ENCODE results near the gene DNAI2.

DNAI2 gene

DNA sequence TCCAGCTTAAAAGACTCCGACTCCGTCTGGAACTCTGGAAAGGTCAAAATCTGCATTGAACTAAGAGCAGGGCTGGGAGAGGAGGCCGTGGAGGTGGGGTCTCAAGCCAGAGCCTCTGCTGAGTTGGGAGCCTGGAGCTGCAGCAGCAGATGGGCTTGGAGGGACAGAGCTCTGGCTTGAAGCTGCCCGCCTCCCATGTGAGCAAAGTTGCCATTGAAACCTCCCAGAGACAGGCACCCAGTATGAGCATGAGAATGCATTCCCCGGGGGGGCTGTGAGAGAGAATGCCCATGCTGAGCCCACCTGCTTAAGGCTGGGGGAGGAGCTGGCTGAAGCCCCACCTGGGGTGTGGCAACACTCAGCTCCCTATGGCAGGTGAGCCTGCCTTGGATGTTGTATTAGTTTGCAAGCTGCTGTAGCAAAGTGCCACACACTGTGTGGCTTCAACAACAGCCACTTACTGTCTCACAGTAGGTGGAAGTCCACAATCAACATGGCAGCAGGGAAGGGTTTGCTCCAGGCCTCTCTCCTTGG lies 61.6 kb downstream of the DNAI2 start:
- H3K36me3 ChIP-seq (ENCODE audit: control insufficient read depth in 4 of 4, insufficient read depth in 4 of 4, low read length in 3 of 4): no peaks in the 10 kb centered on the region
- POLR2A ChIA-PET: no interaction called here
- peaks cover 0 to 10% (median 7%) of the 10 kb centered on the region in 5 experiments for H3K9me3 ChIP-seq (ENCODE audit: control extremely low read depth in 1 of 5, control insufficient read depth in 4 of 5, insufficient read depth in 2 of 5, low read depth in 1 of 5, low read length in 4 of 5)
- DNase-seq: no peak
- H3K4me3 ChIP-seq (ENCODE audit: control insufficient read depth in 1 of 7, extremely low read depth in 1 of 7, insufficient read depth in 4 of 7, low read depth in 2 of 7, low read length in 6 of 7): no peak overlapping the region
- WGBS (ENCODE audit: insufficient coverage): 98% methylated on average over 5 of the region's 5 CpGs
- H3K27me3 ChIP-seq (replicated peaks in 2 of 5; ENCODE audit: control insufficient read depth in 4 of 5, insufficient read depth in 5 of 5, low read length in 4 of 5): no peaks in the 10 kb centered on the region
- peaks cover 0 to 10% (median 7%) of the 10 kb centered on the region in 4 experiments for H3K4me1 ChIP-seq (ENCODE audit: control extremely low read depth in 1 of 4, control insufficient read depth in 4 of 4, insufficient read depth in 4 of 4, low read length in 3 of 4)
- H3K27ac ChIP-seq (ENCODE audit: insufficient read depth in 1 of 2, low read depth in 1 of 2, low read length in 2 of 2, poor library complexity in 1 of 2, severe bottlenecking in 2 of 2): no peak overlapping the region
- CTCF ChIA-PET: interaction anchor here (1.2 to 2.0 kb wide), 4 partner anchors 14 to 32 kb away, joined by 4 to 5 read pairs (median 4); partner anchors contain the start of gene GPR142

DNA sequence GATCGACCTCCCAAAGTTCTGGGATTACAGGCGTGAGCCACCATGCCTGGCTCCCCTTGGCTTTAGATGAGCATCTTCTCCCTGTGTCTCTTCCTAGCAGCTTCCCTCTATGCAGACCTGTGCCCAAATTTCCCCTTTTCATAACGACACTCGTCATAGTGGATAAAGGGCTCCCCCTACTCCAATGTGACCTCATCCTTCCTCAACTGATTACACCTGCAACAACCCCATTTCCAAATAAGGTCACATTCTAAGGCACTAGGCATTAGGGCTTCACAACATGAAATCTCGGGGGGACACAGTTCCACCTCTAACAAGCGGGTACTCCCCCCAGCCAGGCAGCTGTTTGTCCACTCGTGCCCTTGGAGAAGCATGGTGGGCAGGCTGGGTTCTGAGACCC lies 62.3 kb downstream of the DNAI2 start:
- POLR2A ChIA-PET: no interaction called here
- 78% methylated on average over 7 of the region's 7 CpGs for WGBS (ENCODE audit: insufficient coverage)
- Histone ChIP-seq H3K4me1 (ENCODE audit: control extremely low read depth in 1 of 4, control insufficient read depth in 4 of 4, insufficient read depth in 4 of 4, low read length in 3 of 4) (peaks cover 0 to 10% (median 7%) of the 10 kb centered on the region in 4 experiments), H3K4me3 (ENCODE audit: control insufficient read depth in 1 of 7, extremely low read depth in 1 of 7, insufficient read depth in 4 of 7, low read depth in 2 of 7, low read length in 6 of 7) (no peak overlapping the region), H3K9me3 (ENCODE audit: control extremely low read depth in 1 of 5, control insufficient read depth in 4 of 5, insufficient read depth in 2 of 5, low read depth in 1 of 5, low read length in 4 of 5) (peaks cover 0 to 10% (median 7%) of the 10 kb centered on the region in 5 experiments), H3K36me3 (ENCODE audit: control insufficient read depth in 4 of 4, insufficient read depth in 4 of 4, low read length in 3 of 4) (no peaks in the 10 kb centered on the region), H3K27ac (ENCODE audit: insufficient read depth in 1 of 2, low read depth in 1 of 2, low read length in 2 of 2, poor library complexity in 1 of 2, severe bottlenecking in 2 of 2) (no peak overlapping the region), H3K27me3 (replicated peaks in 2 of 5; ENCODE audit: control insufficient read depth in 4 of 5, insufficient read depth in 5 of 5, low read length in 4 of 5) (no peaks in the 10 kb centered on the region)
- CTCF ChIA-PET: interaction anchor here (1.2 to 1.7 kb wide), 4 partner anchors 15 to 31 kb away, joined by 4 to 5 read pairs (median 4); partner anchors contain the start of genes BTBD17 and GPR142
- DNase-seq: no peak

- Histone ChIP-seq H3K9me3 (ENCODE audit: control extremely low read depth in 1 of 5, control insufficient read depth in 4 of 5, insufficient read depth in 2 of 5, low read depth in 1 of 5, low read length in 4 of 5) (peaks cover 0 to 10% (median 7%) of the 10 kb centered on the region in 5 experiments), H3K4me3 (ENCODE audit: control insufficient read depth in 1 of 7, extremely low read depth in 1 of 7, insufficient read depth in 4 of 7, low read depth in 2 of 7, low read length in 6 of 7) (no peak overlapping the region), H3K4me1 (ENCODE audit: control extremely low read depth in 1 of 4, control insufficient read depth in 4 of 4, insufficient read depth in 4 of 4, low read length in 3 of 4) (peaks cover 0 to 1% (median under 1%) of the 10 kb centered on the region in 4 experiments), H3K27ac (ENCODE audit: insufficient read depth in 1 of 2, low read depth in 1 of 2, low read length in 2 of 2, poor library complexity in 1 of 2, severe bottlenecking in 2 of 2) (no peak overlapping the region), H3K36me3 (ENCODE audit: control insufficient read depth in 4 of 4, insufficient read depth in 4 of 4, low read length in 3 of 4) (no peaks in the 10 kb centered on the region), H3K27me3 (replicated peaks in 2 of 5; ENCODE audit: control insufficient read depth in 4 of 5, insufficient read depth in 5 of 5, low read length in 4 of 5) (peaks cover 0 to 2% (median 0%) of the 10 kb centered on the region in 5 experiments)
- ChIA-PET CTCF (interaction anchor here (1.0 to 1.7 kb wide), 4 partner anchors 10 to 138 kb away, joined by 3 to 5 read pairs (median 4); partner anchors contain the start of gene BTBD17), POLR2A (no interaction called here)
- DNase-seq: no peak
- 94% methylated on average over 10 of the region's 12 CpGs for WGBS (ENCODE audit: insufficient coverage)
Measured at GRCh38 chr17:74337834-74338500, 63.9 kb downstream of the DNAI2 start.

DNA sequence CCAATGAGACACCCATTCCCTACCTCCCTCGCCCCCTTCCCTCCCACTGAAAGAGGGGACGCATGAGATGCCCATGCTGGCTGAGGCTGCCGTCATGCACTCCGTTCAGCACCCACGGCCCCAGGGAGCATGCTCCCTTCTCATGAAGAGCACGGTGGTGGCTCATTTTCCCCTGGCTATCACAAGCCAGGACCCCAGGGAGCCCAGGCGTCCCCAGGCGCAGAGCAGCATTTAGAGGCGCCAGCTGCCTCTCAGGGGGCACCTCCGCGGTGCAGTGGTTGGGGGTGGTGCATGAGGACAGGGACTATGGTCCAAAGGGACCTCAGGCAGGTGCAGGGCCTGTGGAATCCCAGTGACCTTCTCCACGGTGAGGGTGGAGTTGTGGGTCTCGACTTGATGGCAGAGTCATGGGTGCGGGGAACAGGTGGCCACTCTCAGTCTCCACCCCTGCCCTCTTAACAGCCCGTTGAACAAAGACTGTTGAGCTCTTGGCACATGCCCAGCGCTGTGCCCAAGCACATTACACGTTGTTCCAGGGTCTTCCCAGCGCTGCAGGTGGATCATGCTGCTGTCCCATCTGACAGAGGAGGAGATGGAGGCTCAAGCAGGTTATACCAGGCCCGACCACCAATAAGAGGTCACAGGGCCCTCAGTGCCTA lies 65.6 kb downstream of the DNAI2 start:
- peaks cover 0 to 3% (median 1%) of the 10 kb centered on the region in 5 experiments for H3K9me3 ChIP-seq (ENCODE audit: control extremely low read depth in 1 of 5, control insufficient read depth in 4 of 5, insufficient read depth in 2 of 5, low read depth in 1 of 5, low read length in 4 of 5)
- H3K4me1 ChIP-seq (ENCODE audit: control extremely low read depth in 1 of 4, control insufficient read depth in 4 of 4, insufficient read depth in 4 of 4, low read length in 3 of 4): no peaks in the 10 kb centered on the region
- no peaks in the 10 kb centered on the region for H3K36me3 ChIP-seq (ENCODE audit: control insufficient read depth in 4 of 4, insufficient read depth in 4 of 4, low read length in 3 of 4)
- peaks cover 0 to 4% (median 0%) of the 10 kb centered on the region in 5 experiments for H3K27me3 ChIP-seq (replicated peaks in 2 of 5; ENCODE audit: control insufficient read depth in 4 of 5, insufficient read depth in 5 of 5, low read length in 4 of 5)
- WGBS (ENCODE audit: insufficient coverage): 93% methylated on average over 19 of the region's 19 CpGs
- no peak overlapping the region for H3K4me3 ChIP-seq (ENCODE audit: control insufficient read depth in 1 of 7, extremely low read depth in 1 of 7, insufficient read depth in 4 of 7, low read depth in 2 of 7, low read length in 6 of 7)
- H3K27ac ChIP-seq (ENCODE audit: insufficient read depth in 1 of 2, low read depth in 1 of 2, low read length in 2 of 2, poor library complexity in 1 of 2, severe bottlenecking in 2 of 2): no peak overlapping the region
- ChIA-PET POLR2A (no interaction called here), CTCF (interaction anchor here (1.5 kb wide), 1 partner anchor 10 kb away, joined by 3 read pairs; no protein-coding TSS in a partner anchor)
- no peak for DNase-seq

DNA sequence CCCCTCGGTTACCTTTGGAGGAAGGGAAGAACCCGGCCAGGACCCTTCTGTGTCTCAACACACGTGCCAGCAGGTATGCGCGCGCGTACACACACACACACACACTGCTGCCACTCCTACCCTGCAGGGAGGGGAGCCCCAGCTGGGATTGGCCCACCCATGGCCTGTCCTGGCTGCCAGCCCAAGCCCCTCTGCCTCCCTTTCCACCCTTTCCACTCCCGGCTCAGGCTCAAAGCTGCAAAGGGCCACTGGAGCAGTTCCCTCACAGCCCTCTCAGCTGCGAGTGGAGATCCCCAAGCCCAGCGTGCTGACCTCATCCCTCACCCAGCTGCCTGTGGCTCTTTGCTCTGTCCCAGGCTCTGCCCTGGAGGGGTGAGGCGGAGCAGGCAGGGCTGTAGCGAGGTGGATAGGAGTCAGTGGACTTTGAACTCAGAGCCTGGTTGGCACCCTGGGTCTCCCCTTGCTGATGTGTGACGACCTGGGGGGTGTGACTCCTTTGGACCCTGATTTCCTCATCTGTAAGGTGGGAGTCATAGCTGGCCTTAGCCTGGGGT lies 66.5 kb downstream of the DNAI2 start:
- ChIA-PET CTCF (interaction anchor here (0.7 to 1.5 kb wide), 3 partner anchors 9 to 17 kb away, joined by 3 read pairs; no protein-coding TSS in a partner anchor), POLR2A (no interaction called here)
- H3K27me3 ChIP-seq (replicated peaks in 2 of 5; ENCODE audit: control insufficient read depth in 4 of 5, insufficient read depth in 5 of 5, low read length in 4 of 5): peaks cover 0 to 4% (median 0%) of the 10 kb centered on the region in 5 experiments
- no peaks in the 10 kb centered on the region for H3K9me3 ChIP-seq (ENCODE audit: control extremely low read depth in 1 of 5, control insufficient read depth in 4 of 5, insufficient read depth in 2 of 5, low read depth in 1 of 5, low read length in 4 of 5)
- DNase-seq: no peak
- no peaks in the 10 kb centered on the region for H3K36me3 ChIP-seq (ENCODE audit: control insufficient read depth in 4 of 4, insufficient read depth in 4 of 4, low read length in 3 of 4)
- no peak overlapping the region for H3K27ac ChIP-seq (ENCODE audit: insufficient read depth in 1 of 2, low read depth in 1 of 2, low read length in 2 of 2, poor library complexity in 1 of 2, severe bottlenecking in 2 of 2)
- no peaks in the 10 kb centered on the region for H3K4me1 ChIP-seq (ENCODE audit: control extremely low read depth in 1 of 4, control insufficient read depth in 4 of 4, insufficient read depth in 4 of 4, low read length in 3 of 4)
- WGBS (ENCODE audit: insufficient coverage): 94% methylated on average over 6 of the region's 13 CpGs
- H3K4me3 ChIP-seq (ENCODE audit: control insufficient read depth in 1 of 7, extremely low read depth in 1 of 7, insufficient read depth in 4 of 7, low read depth in 2 of 7, low read length in 6 of 7): no peak overlapping the region

DNA sequence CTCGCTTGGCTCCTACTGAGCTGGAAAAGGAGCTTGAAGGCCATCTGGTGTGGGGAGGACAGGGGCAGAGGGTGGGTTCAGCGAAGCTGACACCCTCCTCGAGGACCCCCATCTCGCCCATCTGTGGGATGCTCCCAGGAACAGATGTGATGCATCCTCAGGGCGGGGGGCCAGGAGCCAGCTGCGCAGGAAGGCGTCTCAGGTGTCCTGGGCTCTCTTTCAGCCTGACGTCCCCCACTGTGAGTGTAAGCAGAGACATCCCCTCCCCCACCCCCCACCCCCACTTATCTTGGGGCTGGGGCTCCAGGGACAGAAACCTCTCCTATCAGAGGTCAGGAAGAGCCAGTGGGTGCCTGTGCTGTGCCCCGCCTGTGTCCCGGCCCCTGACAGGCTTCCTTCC lies 68.2 kb downstream of the DNAI2 start:
- POLR2A ChIA-PET: no interaction called here
- WGBS (ENCODE audit: insufficient coverage): 81% methylated on average over 7 of the region's 10 CpGs
- H3K4me1 ChIP-seq (ENCODE audit: control extremely low read depth in 1 of 4, control insufficient read depth in 4 of 4, insufficient read depth in 4 of 4, low read length in 3 of 4): no peaks in the 10 kb centered on the region
- H3K36me3 ChIP-seq (ENCODE audit: control insufficient read depth in 4 of 4, insufficient read depth in 4 of 4, low read length in 3 of 4): no peaks in the 10 kb centered on the region
- no peak overlapping the region for H3K4me3 ChIP-seq (ENCODE audit: control insufficient read depth in 1 of 7, extremely low read depth in 1 of 7, insufficient read depth in 4 of 7, low read depth in 2 of 7, low read length in 6 of 7)
- DNase-seq: no peak
- peaks cover 0 to 6% (median 0%) of the 10 kb centered on the region in 5 experiments for H3K27me3 ChIP-seq (replicated peaks in 2 of 5; ENCODE audit: control insufficient read depth in 4 of 5, insufficient read depth in 5 of 5, low read length in 4 of 5)
- CTCF ChIA-PET: interaction anchor here (1.2 kb wide), 1 partner anchor 25 kb away, joined by 4 read pairs; the partner anchor contains the start of gene GPR142
- no peak overlapping the region for H3K27ac ChIP-seq (ENCODE audit: insufficient read depth in 1 of 2, low read depth in 1 of 2, low read length in 2 of 2, poor library complexity in 1 of 2, severe bottlenecking in 2 of 2)
- H3K9me3 ChIP-seq (ENCODE audit: control extremely low read depth in 1 of 5, control insufficient read depth in 4 of 5, insufficient read depth in 2 of 5, low read depth in 1 of 5, low read length in 4 of 5): no peaks in the 10 kb centered on the region
